ENCODE measurements around the gene PRR23C.
"Not testable (repeated sequence)": the region's sequence is repeated elsewhere in the genome, so short reads cannot be mapped to it uniquely, and the experiment has no call there.

PRR23C gene

GRCh38 chr3:139062918-139063317 is 18.2 kb upstream of the PRR23C start:
- no peak overlapping the region for H3K4me3 ChIP-seq (ENCODE audit: low read depth, low read length)
- DNase-seq (ENCODE audit: low read depth), result no peak
- in situ Hi-C loops (cut with HindIII; ENCODE audit: low sequenced_read_pairs), result no loop called here
- TF ChIP-seq CTCF (IDR thresholded peaks at IDR 0.05; ENCODE audit: low read depth, low read length, missing control alignments), result no peak

GRCh38 chr3:139052802-139053600 is 8.3 kb upstream of the PRR23C start:
- DNase-seq (ENCODE audit: low read depth), result no peak
- H3K4me3 ChIP-seq (ENCODE audit: low read depth, low read length), result no peak overlapping the region
- in situ Hi-C loops (cut with HindIII; ENCODE audit: low sequenced_read_pairs), result no loop called here
- no peak for TF ChIP-seq CTCF (IDR thresholded peaks at IDR 0.05; ENCODE audit: low read depth, low read length, missing control alignments)

GRCh38 chr3:139043554-139044365 is 932 bp downstream of the PRR23C start:
- in situ Hi-C loops (cut with HindIII; ENCODE audit: low sequenced_read_pairs), result no loop called here
- DNase-seq (ENCODE audit: low read depth), result no peak
- H3K4me3 ChIP-seq (ENCODE audit: low read depth, low read length), result no peak overlapping the region
- no peak for TF ChIP-seq CTCF (IDR thresholded peaks at IDR 0.05; ENCODE audit: low read depth, low read length, missing control alignments)

GRCh38 chr3:139037478-139037877 is 7.2 kb downstream of the PRR23C start:
- in situ Hi-C loops (cut with HindIII; ENCODE audit: low sequenced_read_pairs), result no loop called here
- DNase-seq (ENCODE audit: low read depth), result no peak
- H3K4me3 ChIP-seq (ENCODE audit: low read depth, low read length), result no peak overlapping the region
- no peak for TF ChIP-seq CTCF (IDR thresholded peaks at IDR 0.05; ENCODE audit: low read depth, low read length, missing control alignments)

GRCh38 chr3:139032326-139033002 is 12.2 kb downstream of the PRR23C start:
- TF ChIP-seq CTCF (IDR thresholded peaks at IDR 0.05; ENCODE audit: low read depth, low read length, missing control alignments), result no peak
- no peak for DNase-seq (ENCODE audit: low read depth)
- in situ Hi-C loops (cut with HindIII; ENCODE audit: low sequenced_read_pairs), result no loop called here
- no peak overlapping the region for H3K4me3 ChIP-seq (ENCODE audit: low read depth, low read length)

- H3K4me3 ChIP-seq (ENCODE audit: low read depth, low read length); in situ Hi-C loops (cut with HindIII; ENCODE audit: low sequenced_read_pairs); DNase-seq (ENCODE audit: low read depth): not testable (repeated sequence)
Measured at GRCh38 chr3:139030576-139030975, 14.1 kb downstream of the PRR23C start.
